Activated CD4-positive, CD25-positive, alpha-beta regulatory T cell treated with anti-CD3 and anti-CD28 coated beads, Interleukin-2, amount 50 U/mL, for 24 hours (primary cell): ENCODE measurements around the gene KNCN.
A peak's percentile ranks its signal among the peaks of the same experiment; 100 is the strongest.

Source experiments
- ATAC-seq, 2 donors: fragments of 150-1000 bp; cut with Tn5 transposase; one replicate each; pipeline ENCODE4 v1.10.0; 2021; ENCODE audit warnings: mild to moderate bottlenecking in 1 of 2, moderate library complexity in 1 of 2

The KNCN gene

DNA sequence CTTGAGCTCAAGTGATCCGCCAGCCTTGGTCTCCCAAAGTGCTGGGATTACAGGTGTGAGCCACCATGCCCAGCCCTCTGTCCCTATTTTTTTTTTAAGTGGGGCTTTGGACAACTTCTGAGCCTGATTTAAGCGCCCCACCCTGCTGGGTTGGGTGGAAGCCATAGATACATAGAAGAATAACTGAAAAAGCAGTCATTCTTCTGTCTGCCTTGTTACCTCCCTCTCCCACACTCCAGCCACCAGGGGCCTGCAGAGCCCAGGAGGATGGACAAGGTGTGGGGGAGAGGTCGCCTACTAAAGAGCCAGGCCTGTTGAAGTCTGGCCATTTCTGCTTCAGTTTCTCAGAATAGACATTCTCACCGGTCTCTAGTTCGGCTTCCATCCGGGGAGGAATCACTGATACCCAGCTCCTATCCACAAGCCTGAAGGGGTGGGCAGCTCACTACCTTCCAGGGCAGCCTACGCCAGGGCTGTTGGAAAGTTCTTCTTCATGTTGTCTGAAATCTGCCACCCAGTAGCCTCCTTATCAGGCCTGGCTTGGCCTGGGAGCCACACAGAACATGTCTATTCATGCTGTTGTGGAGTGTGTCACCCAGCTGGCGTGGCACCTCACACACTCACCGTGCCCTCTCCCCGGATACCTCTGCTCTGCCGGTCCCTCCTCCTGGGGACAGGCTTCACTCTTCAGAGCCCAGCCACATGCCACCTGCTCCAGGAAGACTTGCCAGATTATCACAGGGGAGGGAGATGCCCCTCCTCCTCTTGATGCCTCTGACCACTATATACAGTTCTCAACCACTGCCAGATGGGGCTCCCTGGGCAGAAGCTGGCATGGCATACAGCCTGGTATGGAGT is 27.7 kb downstream of the KNCN start:
- ATAC-seq: no peak

- no peak for ATAC-seq
Observed at GRCh38 chr1:46522969-46523320, 28.5 kb downstream of the KNCN start.

- peak; percentile 95 to 98 for ATAC-seq
Observed at GRCh38 chr1:46522184-46522968, 29.1 kb downstream of the KNCN start.

- no peak for ATAC-seq
Observed at GRCh38 chr1:46521414-46521813, 30.0 kb downstream of the KNCN start.

- no peak for ATAC-seq
Observed at GRCh38 chr1:46520063-46520911, 31.2 kb downstream of the KNCN start.

- no peak for ATAC-seq
Observed at GRCh38 chr1:46519209-46519608, 32.2 kb downstream of the KNCN start.

DNA sequence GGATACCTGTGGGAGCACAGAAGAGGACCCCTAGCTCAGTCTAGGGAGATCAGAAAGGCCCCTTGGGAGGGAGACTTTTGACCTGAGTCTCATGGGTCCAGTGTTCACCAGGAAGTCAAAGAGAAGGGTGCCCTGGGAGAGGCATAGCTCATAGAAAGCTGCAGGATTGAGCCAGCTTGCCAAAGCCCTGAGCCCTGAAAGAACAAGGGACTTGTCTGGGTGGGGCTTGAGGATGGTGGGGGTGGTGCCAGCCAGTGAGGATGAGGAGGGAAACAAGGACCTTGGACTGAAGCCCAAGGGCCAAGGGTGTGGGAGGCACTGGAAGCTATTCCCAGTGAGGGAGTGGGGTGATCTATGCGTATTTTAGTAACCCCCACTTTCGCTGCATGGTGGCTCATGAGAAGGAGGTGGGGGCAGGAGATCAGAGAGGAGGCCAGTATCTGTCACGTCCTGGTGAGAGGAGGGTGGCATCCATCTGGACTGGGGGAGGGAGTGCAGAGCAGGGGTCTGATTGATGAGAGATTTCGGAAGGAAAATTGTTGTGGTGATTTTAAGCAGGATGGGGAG is 33.4 kb downstream of the KNCN start:
- no peak for ATAC-seq

DNA sequence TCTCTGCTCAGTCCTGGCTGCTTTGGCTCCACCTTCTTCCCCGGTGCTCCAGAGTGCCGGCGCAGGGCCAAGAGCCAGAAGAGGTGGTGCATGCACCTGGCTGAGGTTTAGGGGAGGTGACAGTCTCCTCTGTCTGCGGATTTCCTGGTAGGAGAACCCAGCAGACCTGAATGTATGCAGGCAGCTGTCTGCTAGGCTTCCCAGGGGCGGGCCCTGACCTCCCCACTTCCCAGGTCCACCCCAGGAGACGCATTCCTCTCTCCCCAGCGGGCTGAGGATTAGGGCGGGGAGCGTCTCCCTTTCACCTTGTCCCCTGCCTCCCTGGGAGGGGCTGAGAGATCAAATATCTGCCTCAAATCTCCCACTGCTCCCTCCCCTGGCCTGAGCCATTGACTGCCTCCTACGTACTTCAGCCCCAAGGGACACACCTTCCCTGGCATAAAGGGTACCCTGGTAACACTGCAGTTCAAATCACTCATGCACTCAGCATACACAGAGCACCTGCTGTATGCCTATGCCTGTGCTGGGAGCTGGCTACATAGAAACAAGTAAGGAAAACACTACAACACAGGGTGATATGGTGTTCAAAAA is 34.3 kb downstream of the KNCN start:
- ATAC-seq: no peak

- no peak for ATAC-seq
Observed at GRCh38 chr1:46516200-46516950, 35.1 kb downstream of the KNCN start.

DNA sequence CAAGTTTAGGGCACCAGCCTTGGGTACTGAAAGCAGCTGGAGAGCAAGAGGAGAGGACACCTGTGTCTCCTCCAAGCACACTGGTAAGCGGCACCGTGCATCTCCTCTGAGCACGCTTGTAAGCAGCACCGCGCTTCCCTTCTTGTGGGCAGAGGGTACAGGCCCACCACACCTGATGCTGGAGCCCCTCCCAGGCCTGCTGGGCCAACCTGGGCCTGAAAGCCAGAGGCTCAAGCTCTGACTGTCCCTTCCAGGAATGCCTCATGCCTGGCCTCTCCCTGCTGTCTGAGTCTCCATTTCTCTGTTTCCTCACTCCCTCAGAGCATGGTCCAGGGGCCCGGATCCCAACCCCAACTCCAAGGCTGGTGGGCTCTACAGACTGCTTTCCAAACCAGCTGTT is 35.9 kb downstream of the KNCN start:
- no peak for ATAC-seq

GRCh38 chr1:46513536-46513935 is 37.9 kb downstream of the KNCN start:
- no peak for ATAC-seq

- no peak for ATAC-seq
Observed at GRCh38 chr1:46512792-46513190, 38.7 kb downstream of the KNCN start.

- ATAC-seq: no peak
Observed at GRCh38 chr1:46512135-46512791, 39.2 kb downstream of the KNCN start.

DNA sequence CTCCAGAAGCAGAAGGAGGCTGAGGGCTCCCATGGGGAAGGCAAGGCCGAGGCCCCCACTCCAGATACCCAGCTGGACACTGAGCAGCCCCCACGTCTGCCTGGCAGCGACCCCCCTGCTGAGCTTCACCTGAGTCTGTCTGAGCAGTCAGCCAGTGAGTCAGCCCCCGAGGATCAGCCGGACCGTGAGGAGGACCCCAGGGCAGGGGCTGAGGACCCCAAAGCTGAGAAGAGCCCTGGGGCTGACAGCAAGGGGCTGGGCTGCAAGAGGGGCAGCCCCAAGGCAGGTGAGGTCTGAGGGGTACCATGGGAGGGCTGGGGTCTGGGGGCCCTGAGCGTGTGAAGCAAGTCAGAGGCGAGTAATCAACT is 40.5 kb downstream of the KNCN start:
- no peak for ATAC-seq

- no peak for ATAC-seq
Observed at GRCh38 chr1:46510341-46510997, 41.0 kb downstream of the KNCN start.

GRCh38 chr1:46508757-46509156 is 42.7 kb downstream of the KNCN start:
- ATAC-seq: peak in 1 of 2 donors; percentile 65

DNA sequence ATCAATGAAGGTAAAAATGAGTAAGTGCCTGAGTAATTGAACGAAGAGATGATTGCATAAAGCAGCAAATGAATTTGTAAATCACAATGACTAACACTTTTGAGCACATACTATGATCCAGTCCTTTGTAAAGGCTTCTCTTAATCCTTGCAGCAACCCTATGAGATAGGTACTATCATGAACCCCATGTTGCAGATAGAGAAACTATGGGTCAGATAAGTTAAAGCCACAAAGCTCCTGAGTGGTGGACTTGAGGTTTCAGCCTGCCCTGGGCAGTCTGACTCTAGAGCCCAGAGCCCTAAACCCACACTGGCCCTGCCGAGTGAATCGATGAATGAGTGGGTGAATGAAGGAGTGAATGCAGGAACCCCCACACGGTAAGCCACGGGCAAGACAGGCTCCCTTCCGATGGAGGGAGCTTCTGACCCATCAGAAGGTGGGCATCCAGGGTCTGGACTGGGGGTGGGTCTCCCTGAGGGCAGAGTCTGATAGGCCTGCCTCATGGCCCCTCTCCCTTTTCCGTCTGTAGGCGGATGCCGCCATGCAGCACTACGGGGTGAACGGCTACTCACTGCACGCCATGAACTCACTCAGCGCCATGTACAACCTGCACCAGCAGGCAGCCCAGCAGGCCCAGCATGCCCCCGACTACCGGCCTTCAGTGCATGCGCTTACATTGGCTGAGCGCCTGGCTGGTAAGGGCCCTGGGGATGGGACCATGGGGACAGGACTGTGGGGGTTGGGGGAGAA is 44.8 kb downstream of the KNCN start:
- ATAC-seq: peak in 1 of 2 donors; percentile 55

DNA sequence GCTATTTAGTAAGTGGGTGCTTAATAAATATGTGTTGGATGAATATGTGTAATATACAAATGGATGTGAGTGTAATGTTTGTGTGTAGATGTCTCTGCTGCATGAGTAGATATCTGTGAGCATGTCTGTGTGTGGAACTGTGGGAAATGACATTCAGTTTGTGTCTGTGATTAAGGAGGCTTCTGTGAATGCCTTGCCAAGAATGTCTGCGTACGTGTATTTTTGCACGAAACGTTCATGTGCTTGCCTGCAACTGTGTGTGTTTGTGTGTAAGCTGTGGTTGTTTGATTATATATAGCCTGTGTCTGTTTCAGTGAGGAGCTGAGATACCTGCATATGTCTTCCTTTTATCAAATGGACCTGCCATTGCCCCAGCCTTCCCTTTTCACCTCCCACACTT is 48.0 kb downstream of the KNCN start:
- no peak for ATAC-seq

- ATAC-seq: no peak
Observed at GRCh38 chr1:46501528-46501927, 49.9 kb downstream of the KNCN start.

GRCh38 chr1:46497665-46498064 is 53.8 kb downstream of the KNCN start:
- no peak for ATAC-seq
